Mammary epithelial cell (primary cell): ENCODE data around the gene GAN.

Experiments
- CTCF ChIP-seq, 2 donors: IDR thresholded peaks in 1 of 2; conservative IDR thresholded peaks in 1 of 2; 2 replicates each; pipeline ENCODE4 v1.5.1; 2011 to 2012; ENCODE audit warnings: inconsistent platforms in 2 of 2, low read length in 2 of 2, mild to moderate bottlenecking in 2 of 2, control low read depth in 1 of 2, low read depth in 1 of 2; ENCODE audit not compliant: insufficient read depth in 1 of 2; ENCODE audit errors: extremely low read depth in 1 of 2
- EZH2 ChIP-seq: IDR thresholded peaks from 2 replicates; pipeline ENCODE4 v1.6.1; 2012; ENCODE audit warnings: low read length, inconsistent platforms, borderline replicate concordance

- TF ChIP-seq CTCF (conservative IDR thresholded peaks at IDR 0.05 in 1 of 2, IDR thresholded peaks at IDR 0.05 in 1 of 2; ENCODE audit: extremely low read depth in 1 of 2, insufficient read depth in 1 of 2, low read depth in 1 of 2, low read length in 2 of 2) (no peak), EZH2 (no peak)
Measured at GRCh38 chr16:81421126-81421525, 106.4 kb downstream of the GAN start.
